HEK293 (cell line): ENCODE measurements around the gene WDR86.

Experiments
- CTCF ChIA-PET: fragments of 350-600 bp; formaldehyde crosslinking; extraction: SDS; loops from one replicate; lab custom pipeline; 2021; ENCODE audit warnings: antibody characterized with exemption; lab: Yijun Ruan, JAX
- POLR2A ChIA-PET: fragments of 300-600 bp; formaldehyde crosslinking; extraction: SDS; loops from one replicate; lab custom pipeline; 2020; ENCODE audit warnings: antibody characterized with exemption, inconsistent platforms; lab: Yijun Ruan, JAX
- H3K27ac ChIP-seq: fragments of 200-500 bp; sonication (Bioruptor generic); 2 replicates; pipeline ENCODE4 v1.5.1; 2014; ENCODE audit warnings: low read depth, low read length, control low read depth, inconsistent platforms; ENCODE audit errors: extremely low read depth
- H3K36me3 ChIP-seq, 2 experiments: fragments of 200-500 bp in 1 of 2; sonication (Bioruptor generic) in 1 of 2; 1 replicate in 1 of 2; 2 replicates in 1 of 2; pipeline ENCODE4 v1.5.1; 2014 to 2017; ENCODE audit warnings: inconsistent platforms in 2 of 2, low read length in 2 of 2; ENCODE audit not compliant: control insufficient read depth in 2 of 2, insufficient read depth in 1 of 2
- H3K4me1 ChIP-seq: fragments of 200-500 bp; sonication (Bioruptor generic); 2 replicates; pipeline ENCODE4 v1.5.1; 2014; ENCODE audit warnings: mild to moderate bottlenecking, low read length, inconsistent platforms; ENCODE audit not compliant: control insufficient read depth, insufficient read depth
- H3K4me3 ChIP-seq: 2 replicates; pipeline ENCODE4 v1.5.1; 2011; ENCODE audit warnings: low read depth, mild to moderate bottlenecking, control low read depth, low read length, moderate library complexity
- H3K9me3 ChIP-seq: fragments of 200-500 bp; sonication (Bioruptor generic); 2 replicates; pipeline ENCODE4 v1.5.1; 2014; ENCODE audit warnings: low read depth, low read length, inconsistent platforms; ENCODE audit not compliant: control insufficient read depth, insufficient read depth
- FEZF1 ChIP-seq: fragments of 450-650 bp; formaldehyde crosslinking; IDR thresholded peaks from 2 replicates; pipeline ENCODE4 v1.5.1; 2016; ENCODE audit warnings: missing biosample characterization, missing genetic modification characterization
- KLF1 ChIP-seq: fragments of 450-650 bp; formaldehyde crosslinking; IDR thresholded peaks from 2 replicates; pipeline ENCODE4 v1.5.1; 2016; ENCODE audit warnings: missing biosample characterization, missing genetic modification characterization
- SALL2 ChIP-seq: fragments of 450-650 bp; formaldehyde crosslinking; IDR thresholded peaks from 2 replicates; pipeline ENCODE4 v1.5.0; 2017; ENCODE audit warnings: missing biosample characterization, mild to moderate bottlenecking, missing genetic modification characterization, borderline replicate concordance
- ZBTB8A ChIP-seq: fragments of 450-650 bp; formaldehyde crosslinking; IDR thresholded peaks from 2 replicates; pipeline ENCODE4 v1.5.1; 2016; ENCODE audit warnings: missing biosample characterization, missing genetic modification characterization
- ZFHX2 ChIP-seq: fragments of 450-650 bp; formaldehyde crosslinking; conservative IDR thresholded peaks from 2 replicates; pipeline ENCODE4 v1.5.1; 2016; ENCODE audit warnings: missing biosample characterization, missing genetic modification characterization
- ZNF133 ChIP-seq: fragments of 450-650 bp; formaldehyde crosslinking; IDR thresholded peaks from 2 replicates; pipeline ENCODE4 v1.5.1; 2016; ENCODE audit warnings: missing biosample characterization, missing genetic modification characterization
- ZNF558 ChIP-seq: fragments of 450-650 bp; formaldehyde crosslinking; IDR thresholded peaks from 2 replicates; pipeline ENCODE4 v1.5.1; 2016; ENCODE audit warnings: missing biosample characterization, missing genetic modification characterization
- ZNF596 ChIP-seq: fragments of 450-650 bp; IDR thresholded peaks from 2 replicates; pipeline ENCODE4 v1.5.0; 2018; ENCODE audit warnings: missing biosample characterization, mild to moderate bottlenecking, missing genetic modification characterization, moderate library complexity
- ZNF600 ChIP-seq: fragments of 450-650 bp; formaldehyde crosslinking; IDR thresholded peaks from 2 replicates; pipeline ENCODE4 v1.5.1; 2016; ENCODE audit warnings: missing biosample characterization, missing genetic modification characterization
- ZNF791 ChIP-seq: fragments of 450-650 bp; formaldehyde crosslinking; IDR thresholded peaks from 2 replicates; pipeline ENCODE4 v1.5.1; 2016; ENCODE audit warnings: missing biosample characterization, missing genetic modification characterization
- ZSCAN30 ChIP-seq: fragments of 450-650 bp; IDR thresholded peaks from 2 replicates; pipeline ENCODE4 v1.5.1; 2018; ENCODE audit warnings: missing biosample characterization, mild to moderate bottlenecking, missing genetic modification characterization, moderate library complexity
- TF ChIP-seq, protein P1 (sequence below): fragments of 450-650 bp; formaldehyde crosslinking; optimal IDR thresholded peaks from 2 replicates; pipeline ENCODE3; 2016; ENCODE audit warnings: missing biosample characterization, mild to moderate bottlenecking, missing genetic modification characterization
- TF ChIP-seq, protein P2 (sequence below): fragments of 450-650 bp; formaldehyde crosslinking; IDR thresholded peaks from 2 replicates; pipeline ENCODE4 v1.5.1; 2016; ENCODE audit warnings: missing biosample characterization, missing genetic modification characterization, low read depth
- TF ChIP-seq, protein P3 (sequence below): fragments of 450-650 bp; formaldehyde crosslinking; IDR thresholded peaks from 2 replicates; pipeline ENCODE4 v1.5.1; 2016; ENCODE audit warnings: missing biosample characterization, missing genetic modification characterization
- TF ChIP-seq, protein P4 (sequence below): fragments of 450-650 bp; formaldehyde crosslinking; conservative IDR thresholded peaks from 2 replicates; pipeline ENCODE4 v1.5.1; 2016; ENCODE audit warnings: low read depth, missing biosample characterization, missing genetic modification characterization
- TF ChIP-seq, protein P5 (sequence below): fragments of 450-650 bp; formaldehyde crosslinking; IDR thresholded peaks from 2 replicates; pipeline ENCODE4 v1.5.1; 2016; ENCODE audit warnings: missing biosample characterization, missing genetic modification characterization
- TF ChIP-seq, protein P6 (sequence below): fragments of 450-650 bp; IDR thresholded peaks from 2 replicates; pipeline ENCODE4 v1.5.1; 2018; ENCODE audit warnings: missing biosample characterization, mild to moderate bottlenecking, missing genetic modification characterization

WDR86 gene

DNA sequence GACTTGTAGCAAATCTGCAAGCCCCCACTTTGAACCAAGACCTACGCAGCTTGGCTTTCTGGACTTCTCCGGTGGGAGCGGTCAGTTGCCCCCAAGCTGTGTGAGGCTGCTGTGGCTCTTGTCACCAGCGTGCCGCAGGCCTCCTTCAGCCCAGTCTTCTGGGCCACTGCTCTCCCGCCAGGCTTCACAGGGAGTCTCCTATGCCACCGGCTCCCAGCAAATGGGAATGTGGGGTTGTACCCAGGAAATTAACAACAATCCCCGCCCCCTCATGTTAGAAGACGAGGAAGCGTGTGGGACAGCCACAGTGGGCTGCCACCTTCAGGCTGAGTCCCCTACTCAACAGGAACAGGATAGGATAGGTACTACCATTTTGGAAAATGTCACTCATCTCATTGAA is 4.2 kb downstream of the WDR86 start:
- Histone ChIP-seq H3K9me3 (no peaks in the 10 kb centered on the region), H3K4me3 (no peak overlapping the region), H3K4me1 (no peaks in the 10 kb centered on the region), H3K36me3 (no peaks in the 10 kb centered on the region)
- POLR2A ChIA-PET: no interaction called here
- 0 out of 2 replicates have a peak, but pooled peaks have one; percentile 8 for TF ChIP-seq ZFHX2 (tag by site-specific recombination)
- TF ChIP-seq KLF1 (tag by site-specific recombination): no peak
- TF ChIP-seq, all 188 proteins: peak for 1
- H3K27ac ChIP-seq: no peak overlapping the region
- CTCF ChIA-PET: no interaction called here

DNA sequence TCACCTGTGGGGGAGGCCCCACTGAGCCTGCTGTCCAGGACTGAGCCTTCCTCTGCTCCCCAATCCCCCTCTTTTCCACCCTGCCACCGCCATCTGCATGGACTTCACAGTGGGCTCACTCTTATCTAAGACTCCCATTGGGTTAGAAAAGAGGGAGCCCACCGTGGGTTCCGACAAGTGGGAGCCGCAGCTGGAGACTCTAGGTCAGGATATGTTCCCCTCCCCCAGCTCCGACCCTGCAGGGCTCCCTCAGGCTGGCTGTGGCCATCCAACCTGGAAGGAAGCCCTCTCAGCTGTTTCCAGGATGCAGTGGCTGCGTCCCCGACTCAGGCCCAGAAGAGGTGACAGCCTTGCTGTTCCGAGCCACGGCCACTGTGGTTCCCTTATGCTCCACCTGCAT is 4.8 kb downstream of the WDR86 start:
- ChIA-PET POLR2A (no interaction called here), CTCF (no interaction called here)
- Histone ChIP-seq H3K36me3 (no peaks in the 10 kb centered on the region), H3K4me1 (no peaks in the 10 kb centered on the region), H3K27ac (no peak overlapping the region), H3K9me3 (no peaks in the 10 kb centered on the region), H3K4me3 (no peak overlapping the region)
- TF ChIP-seq FEZF1 (tag by site-specific recombination): no peak
- TF ChIP-seq, protein P1, sequence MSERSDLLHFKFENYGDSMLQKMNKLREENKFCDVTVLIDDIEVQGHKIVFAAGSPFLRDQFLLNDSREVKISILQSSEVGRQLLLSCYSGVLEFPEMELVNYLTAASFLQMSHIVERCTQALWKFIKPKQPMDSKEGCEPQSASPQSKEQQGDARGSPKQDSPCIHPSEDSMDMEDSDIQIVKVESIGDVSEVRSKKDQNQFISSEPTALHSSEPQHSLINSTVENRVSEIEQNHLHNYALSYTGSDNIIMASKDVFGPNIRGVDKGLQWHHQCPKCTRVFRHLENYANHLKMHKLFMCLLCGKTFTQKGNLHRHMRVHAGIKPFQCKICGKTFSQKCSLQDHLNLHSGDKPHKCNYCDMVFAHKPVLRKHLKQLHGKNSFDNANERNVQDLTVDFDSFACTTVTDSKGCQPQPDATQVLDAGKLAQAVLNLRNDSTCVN (tag by site-specific recombination): no peak
- TF ChIP-seq, protein P2, sequence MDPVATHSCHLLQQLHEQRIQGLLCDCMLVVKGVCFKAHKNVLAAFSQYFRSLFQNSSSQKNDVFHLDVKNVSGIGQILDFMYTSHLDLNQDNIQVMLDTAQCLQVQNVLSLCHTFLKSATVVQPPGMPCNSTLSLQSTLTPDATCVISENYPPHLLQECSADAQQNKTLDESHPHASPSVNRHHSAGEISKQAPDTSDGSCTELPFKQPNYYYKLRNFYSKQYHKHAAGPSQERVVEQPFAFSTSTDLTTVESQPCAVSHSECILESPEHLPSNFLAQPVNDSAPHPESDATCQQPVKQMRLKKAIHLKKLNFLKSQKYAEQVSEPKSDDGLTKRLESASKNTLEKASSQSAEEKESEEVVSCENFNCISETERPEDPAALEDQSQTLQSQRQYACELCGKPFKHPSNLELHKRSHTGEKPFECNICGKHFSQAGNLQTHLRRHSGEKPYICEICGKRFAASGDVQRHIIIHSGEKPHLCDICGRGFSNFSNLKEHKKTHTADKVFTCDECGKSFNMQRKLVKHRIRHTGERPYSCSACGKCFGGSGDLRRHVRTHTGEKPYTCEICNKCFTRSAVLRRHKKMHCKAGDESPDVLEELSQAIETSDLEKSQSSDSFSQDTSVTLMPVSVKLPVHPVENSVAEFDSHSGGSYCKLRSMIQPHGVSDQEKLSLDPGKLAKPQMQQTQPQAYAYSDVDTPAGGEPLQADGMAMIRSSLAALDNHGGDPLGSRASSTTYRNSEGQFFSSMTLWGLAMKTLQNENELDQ (tag by site-specific recombination): no peak
- TF ChIP-seq ZNF600 (tag by site-specific recombination): no peak
- TF ChIP-seq, protein P3, sequence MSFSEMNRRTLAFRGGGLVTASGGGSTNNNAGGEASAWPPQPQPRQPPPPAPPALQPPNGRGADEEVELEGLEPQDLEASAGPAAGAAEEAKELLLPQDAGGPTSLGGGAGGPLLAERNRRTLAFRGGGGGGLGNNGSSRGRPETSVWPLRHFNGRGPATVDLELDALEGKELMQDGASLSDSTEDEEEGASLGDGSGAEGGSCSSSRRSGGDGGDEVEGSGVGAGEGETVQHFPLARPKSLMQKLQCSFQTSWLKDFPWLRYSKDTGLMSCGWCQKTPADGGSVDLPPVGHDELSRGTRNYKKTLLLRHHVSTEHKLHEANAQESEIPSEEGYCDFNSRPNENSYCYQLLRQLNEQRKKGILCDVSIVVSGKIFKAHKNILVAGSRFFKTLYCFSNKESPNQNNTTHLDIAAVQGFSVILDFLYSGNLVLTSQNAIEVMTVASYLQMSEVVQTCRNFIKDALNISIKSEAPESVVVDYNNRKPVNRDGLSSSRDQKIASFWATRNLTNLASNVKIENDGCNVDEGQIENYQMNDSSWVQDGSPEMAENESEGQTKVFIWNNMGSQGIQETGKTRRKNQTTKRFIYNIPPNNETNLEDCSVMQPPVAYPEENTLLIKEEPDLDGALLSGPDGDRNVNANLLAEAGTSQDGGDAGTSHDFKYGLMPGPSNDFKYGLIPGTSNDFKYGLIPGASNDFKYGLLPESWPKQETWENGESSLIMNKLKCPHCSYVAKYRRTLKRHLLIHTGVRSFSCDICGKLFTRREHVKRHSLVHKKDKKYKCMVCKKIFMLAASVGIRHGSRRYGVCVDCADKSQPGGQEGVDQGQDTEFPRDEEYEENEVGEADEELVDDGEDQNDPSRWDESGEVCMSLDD (tag by site-specific recombination): no peak
- TF ChIP-seq ZNF791 (tag by site-specific recombination): no peak
- TF ChIP-seq, protein P4, sequence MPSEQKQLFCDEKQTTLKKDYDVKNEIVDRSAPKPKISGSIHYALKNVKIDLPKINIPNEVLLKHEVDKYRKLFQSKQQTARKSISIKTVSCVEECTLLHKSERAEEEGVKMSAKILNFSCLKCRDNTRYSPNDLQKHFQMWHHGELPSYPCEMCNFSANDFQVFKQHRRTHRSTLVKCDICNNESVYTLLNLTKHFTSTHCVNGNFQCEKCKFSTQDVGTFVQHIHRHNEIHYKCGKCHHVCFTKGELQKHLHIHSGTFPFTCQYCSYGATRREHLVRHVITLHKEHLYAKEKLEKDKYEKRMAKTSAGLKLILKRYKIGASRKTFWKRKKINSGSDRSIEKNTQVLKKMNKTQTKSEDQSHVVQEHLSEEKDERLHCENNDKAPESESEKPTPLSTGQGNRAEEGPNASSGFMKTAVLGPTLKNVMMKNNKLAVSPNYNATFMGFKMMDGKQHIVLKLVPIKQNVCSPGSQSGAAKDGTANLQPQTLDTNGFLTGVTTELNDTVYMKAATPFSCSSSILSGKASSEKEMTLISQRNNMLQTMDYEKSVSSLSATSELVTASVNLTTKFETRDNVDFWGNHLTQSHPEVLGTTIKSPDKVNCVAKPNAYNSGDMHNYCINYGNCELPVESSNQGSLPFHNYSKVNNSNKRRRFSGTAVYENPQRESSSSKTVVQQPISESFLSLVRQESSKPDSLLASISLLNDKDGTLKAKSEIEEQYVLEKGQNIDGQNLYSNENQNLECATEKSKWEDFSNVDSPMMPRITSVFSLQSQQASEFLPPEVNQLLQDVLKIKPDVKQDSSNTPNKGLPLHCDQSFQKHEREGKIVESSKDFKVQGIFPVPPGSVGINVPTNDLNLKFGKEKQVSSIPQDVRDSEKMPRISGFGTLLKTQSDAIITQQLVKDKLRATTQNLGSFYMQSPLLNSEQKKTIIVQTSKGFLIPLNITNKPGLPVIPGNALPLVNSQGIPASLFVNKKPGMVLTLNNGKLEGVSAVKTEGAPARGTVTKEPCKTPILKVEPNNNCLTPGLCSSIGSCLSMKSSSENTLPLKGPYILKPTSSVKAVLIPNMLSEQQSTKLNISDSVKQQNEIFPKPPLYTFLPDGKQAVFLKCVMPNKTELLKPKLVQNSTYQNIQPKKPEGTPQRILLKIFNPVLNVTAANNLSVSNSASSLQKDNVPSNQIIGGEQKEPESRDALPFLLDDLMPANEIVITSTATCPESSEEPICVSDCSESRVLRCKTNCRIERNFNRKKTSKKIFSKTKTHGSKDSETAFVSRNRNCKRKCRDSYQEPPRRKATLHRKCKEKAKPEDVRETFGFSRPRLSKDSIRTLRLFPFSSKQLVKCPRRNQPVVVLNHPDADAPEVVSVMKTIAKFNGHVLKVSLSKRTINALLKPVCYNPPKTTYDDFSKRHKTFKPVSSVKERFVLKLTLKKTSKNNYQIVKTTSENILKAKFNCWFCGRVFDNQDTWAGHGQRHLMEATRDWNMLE (tag by site-specific recombination): no peak
- TF ChIP-seq ZSCAN30 (tag by site-specific recombination): no peak
- no peak for TF ChIP-seq ZNF596
- TF ChIP-seq, protein P5, sequence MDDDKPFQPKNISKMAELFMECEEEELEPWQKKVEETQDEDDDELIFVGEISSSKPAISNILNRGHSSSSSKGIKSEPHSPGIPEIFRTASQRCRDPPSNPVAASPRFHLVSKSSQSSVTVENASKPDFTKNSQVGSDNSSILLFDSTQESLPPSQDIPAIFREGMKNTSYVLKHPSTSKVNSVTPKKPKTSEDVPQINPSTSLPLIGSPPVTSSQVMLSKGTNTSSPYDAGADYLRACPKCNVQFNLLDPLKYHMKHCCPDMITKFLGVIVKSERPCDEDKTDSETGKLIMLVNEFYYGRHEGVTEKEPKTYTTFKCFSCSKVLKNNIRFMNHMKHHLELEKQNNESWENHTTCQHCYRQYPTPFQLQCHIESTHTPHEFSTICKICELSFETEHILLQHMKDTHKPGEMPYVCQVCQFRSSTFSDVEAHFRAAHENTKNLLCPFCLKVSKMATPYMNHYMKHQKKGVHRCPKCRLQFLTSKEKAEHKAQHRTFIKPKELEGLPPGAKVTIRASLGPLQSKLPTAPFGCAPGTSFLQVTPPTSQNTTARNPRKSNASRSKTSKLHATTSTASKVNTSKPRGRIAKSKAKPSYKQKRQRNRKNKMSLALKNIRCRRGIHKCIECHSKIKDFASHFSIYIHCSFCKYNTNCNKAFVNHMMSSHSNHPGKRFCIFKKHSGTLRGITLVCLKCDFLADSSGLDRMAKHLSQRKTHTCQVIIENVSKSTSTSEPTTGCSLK (tag by site-specific recombination): no peak
- no peak for TF ChIP-seq ZNF558
- TF ChIP-seq ZBTB8A (tag by site-specific recombination): no peak
- TF ChIP-seq ZNF133 (tag by site-specific recombination): no peak
- TF ChIP-seq, protein P6, sequence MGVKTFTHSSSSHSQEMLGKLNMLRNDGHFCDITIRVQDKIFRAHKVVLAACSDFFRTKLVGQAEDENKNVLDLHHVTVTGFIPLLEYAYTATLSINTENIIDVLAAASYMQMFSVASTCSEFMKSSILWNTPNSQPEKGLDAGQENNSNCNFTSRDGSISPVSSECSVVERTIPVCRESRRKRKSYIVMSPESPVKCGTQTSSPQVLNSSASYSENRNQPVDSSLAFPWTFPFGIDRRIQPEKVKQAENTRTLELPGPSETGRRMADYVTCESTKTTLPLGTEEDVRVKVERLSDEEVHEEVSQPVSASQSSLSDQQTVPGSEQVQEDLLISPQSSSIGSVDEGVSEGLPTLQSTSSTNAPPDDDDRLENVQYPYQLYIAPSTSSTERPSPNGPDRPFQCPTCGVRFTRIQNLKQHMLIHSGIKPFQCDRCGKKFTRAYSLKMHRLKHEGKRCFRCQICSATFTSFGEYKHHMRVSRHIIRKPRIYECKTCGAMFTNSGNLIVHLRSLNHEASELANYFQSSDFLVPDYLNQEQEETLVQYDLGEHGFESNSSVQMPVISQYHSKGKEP (tag by site-specific recombination): no peak
- no peak for TF ChIP-seq SALL2
